Kasumi-1 (cell line): ENCODE data around the gene CNIH4.
"Not testable (repeated sequence)": the region's sequence is repeated elsewhere in the genome, so short reads cannot be mapped to it uniquely, and the experiment has no call there.

Experiments
- DNase-seq, 2 experiments: peaks; one replicate each; lab custom pipeline; 2025; lab: John Stamatoyannopoulos, UW

The CNIH4 gene

GRCh38 chr1:224399887-224400286 is 43.2 kb downstream of the CNIH4 start:
- DNase-seq = no peak

- DNase-seq = no peak
These were observed 45.9 kb downstream of the CNIH4 start for GRCh38 chr1:224402472-224403036.

GRCh38 chr1:224404916-224405603 is 48.4 kb downstream of the CNIH4 start:
- DNase-seq = no peak

GRCh38 chr1:224405604-224405970 is 48.9 kb downstream of the CNIH4 start:
- no peak for DNase-seq

- DNase-seq = no peak
These were observed 49.5 kb downstream of the CNIH4 start for GRCh38 chr1:224406216-224406615.

- no peak for DNase-seq
These were observed 51.1 kb downstream of the CNIH4 start for GRCh38 chr1:224407571-224408293.

GRCh38 chr1:224408294-224408590 is 51.6 kb downstream of the CNIH4 start:
- DNase-seq = no peak

GRCh38 chr1:224411766-224412165 is 55.1 kb downstream of the CNIH4 start:
- no peak for DNase-seq

- no peak for DNase-seq
These were observed 63.4 kb downstream of the CNIH4 start for GRCh38 chr1:224420106-224420505.

GRCh38 chr1:224425279-224425884 is 68.7 kb downstream of the CNIH4 start:
- DNase-seq = no peak

GRCh38 chr1:224426869-224427268 is 70.2 kb downstream of the CNIH4 start:
- DNase-seq = not testable (repeated sequence)

GRCh38 chr1:224427346-224427745 is 70.7 kb downstream of the CNIH4 start:
- no peak for DNase-seq

GRCh38 chr1:224428713-224429112 is 72.0 kb downstream of the CNIH4 start:
- not testable (repeated sequence) for DNase-seq
